HEK293T (cell line): ENCODE results near the gene MRPL21.

Experiments used
- ELF4 ChIP-seq: fragments of 450-650 bp; IDR thresholded peaks from 2 replicates; pipeline ENCODE4 v1.6.1; 2017; ENCODE audit warnings: antibody characterized with exemption
- FOXK2 ChIP-seq: fragments of 450-650 bp; IDR thresholded peaks from 2 replicates; pipeline ENCODE4 v1.6.1; 2016; ENCODE audit warnings: mild to moderate bottlenecking
- NFRKB ChIP-seq: fragments of 450-650 bp; IDR thresholded peaks from 2 replicates; pipeline ENCODE4 v1.6.1; 2016; ENCODE audit warnings: mild to moderate bottlenecking, moderate library complexity

DNA sequence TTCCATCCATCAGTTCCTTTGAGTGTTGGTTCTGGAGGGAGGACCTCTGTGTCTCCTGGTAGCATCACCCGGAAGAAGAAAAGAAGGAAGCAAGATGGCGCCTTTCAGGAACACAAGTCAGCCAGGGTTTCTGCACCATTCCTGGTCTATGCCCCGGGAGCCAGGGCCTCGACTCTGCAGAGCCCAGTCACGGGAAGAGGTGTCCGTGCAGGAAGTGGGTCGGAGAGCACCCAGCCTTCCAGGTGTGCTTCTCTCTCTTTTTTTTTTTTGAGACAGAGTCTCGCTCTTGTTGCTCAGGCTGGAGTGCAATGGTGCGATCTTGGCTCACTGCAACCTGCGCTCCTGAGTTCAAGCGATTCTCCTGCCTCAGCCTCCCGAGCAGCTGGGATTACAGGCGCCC lies 21.2 kb downstream of the MRPL21 start:
- TF ChIP-seq ELF4, result no peak
- TF ChIP-seq NFRKB, result no peak
- TF ChIP-seq FOXK2, result no peak
